ENCODE measurements around the gene TRPM4. TPM values are rescaled to one million over a fixed set of nuclear protein-coding genes. Genes with fewer than 3 reads are reported as not detected.

TRPM4 gene
- total and polyA plus RNA-seq, 2 of the 13 experiments (the other 11 are each of a cell fraction or from before 2014, with no cell fraction given) = 1.9 to 4.3 TPM

GRCh38 chr19:49113762-49114629 lies 43.6 kb upstream of the TRPM4 start, which contains the start of gene LIN7B (continued):
- TF ChIP-seq MTERF4 (CRISPR knock-in tag; IDR thresholded peaks at IDR 0.05) (peak; percentile 89), ARID4A (CRISPR knock-in tag; IDR thresholded peaks at IDR 0.05; ENCODE audit: borderline replicate concordance) (peak; percentile 27; the same call in 1 of the 2 replicates), CTCF (CRISPR knock-in tag; IDR thresholded peaks at IDR 0.05) (peak; percentile 64), ZNF670 (CRISPR knock-in tag; IDR thresholded peaks at IDR 0.05; ENCODE audit: borderline replicate concordance) (no peak), ZNF431 (CRISPR knock-in tag; IDR thresholded peaks at IDR 0.05; ENCODE audit: borderline replicate concordance, low read depth) (peak; percentile 77; the same call in 1 of the 2 replicates), ERF (CRISPR knock-in tag; IDR thresholded peaks at IDR 0.05) (peak; percentile 71; the same call in 1 of the 2 replicates), SIN3A (IDR thresholded peaks at IDR 0.05; ENCODE audit: borderline replicate concordance, low read depth, low read length) (peak; percentile 68; the same call in 1 of the 2 replicates), MYPOP (CRISPR knock-in tag; IDR thresholded peaks at IDR 0.05) (0 out of 2 replicates have a peak, but pooled peaks have one; percentile 46), HOXA3 (CRISPR knock-in tag; IDR thresholded peaks at IDR 0.05) (peak; percentile 60), MEIS2 (CRISPR knock-in tag; IDR thresholded peaks at IDR 0.05) (peak; percentile 12; the same call in 1 of the 2 replicates), ZNF616 (CRISPR knock-in tag; IDR thresholded peaks at IDR 0.05; ENCODE audit: low read depth) (peak; percentile 52; the same call in 1 of the 2 replicates), NPAS2 (CRISPR knock-in tag; IDR thresholded peaks at IDR 0.05; ENCODE audit: borderline replicate concordance) (no peak), ZMAT3 (CRISPR knock-in tag; conservative IDR thresholded peaks at IDR 0.05) (no peak; the same call in 1 of the 2 replicates), ZBTB7A (CRISPR knock-in tag; IDR thresholded peaks at IDR 0.05) (peak; percentile 85; the same call in 1 of the 2 replicates), ETS1 (CRISPR knock-in tag; IDR thresholded peaks at IDR 0.05) (no peak)

Data from HepG2 (cell line).